Measurements from ENCODE around the gene CFAP70. TPM values are rescaled to one million over a fixed set of nuclear protein-coding genes. Genes with fewer than 3 reads are reported as not detected.
A peak's percentile ranks its signal among the peaks of the same experiment; 100 is the strongest.
"Not testable (repeated sequence)": the region's sequence is repeated elsewhere in the genome, so short reads cannot be mapped to it uniquely, and the experiment has no call there.

The CFAP70 gene
- total and polyA plus RNA-seq, 5 experiments from 2014 or later = 0.31 to 9.0 (median 0.50) TPM

DNA sequence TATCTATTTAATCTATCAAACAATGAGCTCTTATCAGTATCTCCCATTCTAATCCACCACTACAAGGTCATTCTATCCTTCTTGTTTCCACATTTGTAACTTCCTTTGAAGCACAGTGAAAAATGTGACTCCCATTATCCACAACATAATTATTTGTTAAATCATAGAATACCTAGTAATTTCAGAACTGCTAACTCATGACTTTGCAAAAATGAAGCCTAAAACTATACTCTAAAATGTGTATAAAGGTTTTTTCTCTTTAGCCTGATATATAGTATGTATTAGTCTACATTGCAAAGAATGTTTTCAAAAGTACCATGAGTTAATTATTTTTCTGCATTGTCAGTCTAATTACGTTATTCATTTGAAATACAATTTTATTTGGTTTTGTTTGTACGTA, 94.2 kb downstream of the CFAP70 start:
- Mint-ChIP-seq H3K4me3 (no peak overlapping the region), H3K4me1 (peaks cover 0 to 2% (median under 1%) of the 10 kb centered on the region in 4 donors), H3K27me3 (no peaks in the 10 kb centered on the region), H3K27ac (no peak overlapping the region), H3K9me3 (no peaks in the 10 kb centered on the region), H3K36me3 (no peaks in the 10 kb centered on the region)
- POLR2A ChIA-PET = no interaction called here
- ATAC-seq (no peak), DNase-seq (no peak)

DNA sequence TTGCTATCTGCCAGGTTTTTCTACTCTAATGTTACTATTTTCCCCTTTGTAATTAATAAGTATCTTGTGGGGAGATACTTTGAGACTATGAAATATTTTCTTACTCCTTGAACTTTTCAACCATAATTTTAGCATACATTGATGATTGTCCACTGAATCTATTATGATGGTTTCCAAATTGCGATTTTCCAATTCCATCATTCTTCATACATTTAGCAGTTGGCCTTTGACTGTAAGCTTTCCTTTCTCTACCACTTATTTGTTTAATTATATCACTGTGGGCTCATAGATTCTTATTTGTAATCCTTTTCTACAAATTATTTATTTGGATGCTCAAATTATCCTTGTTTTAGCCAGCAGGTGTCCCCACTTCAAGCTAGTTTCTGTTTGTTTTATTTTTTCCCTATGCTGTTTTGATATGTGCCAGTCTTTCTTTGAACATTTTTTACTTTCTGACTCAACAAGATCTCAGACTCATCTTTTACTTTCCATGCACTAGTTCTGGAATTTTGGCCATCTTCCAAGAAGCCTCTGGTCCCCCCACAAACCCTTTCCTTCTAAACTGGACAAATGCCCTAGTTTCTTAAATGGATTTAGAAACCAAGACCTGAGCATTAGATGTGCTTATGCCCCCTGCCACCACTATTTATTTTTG, 94.8 kb downstream of the CFAP70 start:
- Mint-ChIP-seq H3K27ac (peak overlapping the region in 1 of 10 donors; percentile 39), H3K27me3 (no peaks in the 10 kb centered on the region), H3K4me1 (peaks cover 0 to 2% (median under 1%) of the 10 kb centered on the region in 4 donors), H3K4me3 (no peak overlapping the region), H3K9me3 (peaks cover 0 to 4% (median 0%) of the 10 kb centered on the region in 9 donors), H3K36me3 (peaks cover 0 to 5% (median 3%) of the 10 kb centered on the region in 3 donors)
- DNase-seq = no peak
- POLR2A ChIA-PET = no interaction called here
- no peak for ATAC-seq

DNA sequence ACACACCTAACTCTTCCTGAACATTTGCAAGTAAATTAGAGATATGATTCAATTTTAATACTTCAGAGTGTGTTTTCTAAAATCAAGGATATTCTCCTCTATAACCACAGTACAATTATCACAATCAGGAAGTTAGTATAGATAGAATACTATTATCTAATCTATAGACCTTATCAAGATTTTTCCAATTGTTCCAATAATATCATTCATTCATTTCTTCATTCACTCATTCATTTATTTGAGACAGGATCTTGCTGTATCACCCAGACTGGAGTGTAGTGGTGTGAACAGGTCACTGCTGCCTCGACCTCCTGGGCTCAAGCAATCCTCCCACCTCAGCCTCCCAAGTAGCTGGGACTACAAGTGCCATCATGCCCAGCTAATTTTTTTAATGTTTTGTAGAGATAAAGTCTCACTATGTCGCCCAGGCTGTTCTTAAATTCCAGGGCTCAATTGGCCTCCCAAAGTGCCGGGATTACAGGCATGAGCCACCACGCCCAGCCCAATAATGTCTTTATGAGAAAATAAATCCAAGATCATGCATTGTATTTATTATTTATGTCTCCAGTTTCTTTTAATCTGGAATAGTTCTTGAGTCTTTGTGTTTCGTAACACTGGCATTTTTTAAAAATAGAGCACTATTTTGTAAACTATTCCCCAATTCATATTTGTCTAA, 95.6 kb downstream of the CFAP70 start:
- no peak overlapping the region for H3K4me3 Mint-ChIP-seq
- peaks cover 0 to 2% (median under 1%) of the 10 kb centered on the region in 4 donors for H3K4me1 Mint-ChIP-seq
- ATAC-seq (no peak), DNase-seq (no peak)
- POLR2A ChIA-PET = no interaction called here
- peaks cover 0 to 5% (median 3%) of the 10 kb centered on the region in 3 donors for H3K36me3 Mint-ChIP-seq
- no peaks in the 10 kb centered on the region for H3K27me3 Mint-ChIP-seq
- H3K27ac Mint-ChIP-seq = no peak overlapping the region
- H3K9me3 Mint-ChIP-seq = peaks cover 0 to 10% (median 0%) of the 10 kb centered on the region in 9 donors

DNA sequence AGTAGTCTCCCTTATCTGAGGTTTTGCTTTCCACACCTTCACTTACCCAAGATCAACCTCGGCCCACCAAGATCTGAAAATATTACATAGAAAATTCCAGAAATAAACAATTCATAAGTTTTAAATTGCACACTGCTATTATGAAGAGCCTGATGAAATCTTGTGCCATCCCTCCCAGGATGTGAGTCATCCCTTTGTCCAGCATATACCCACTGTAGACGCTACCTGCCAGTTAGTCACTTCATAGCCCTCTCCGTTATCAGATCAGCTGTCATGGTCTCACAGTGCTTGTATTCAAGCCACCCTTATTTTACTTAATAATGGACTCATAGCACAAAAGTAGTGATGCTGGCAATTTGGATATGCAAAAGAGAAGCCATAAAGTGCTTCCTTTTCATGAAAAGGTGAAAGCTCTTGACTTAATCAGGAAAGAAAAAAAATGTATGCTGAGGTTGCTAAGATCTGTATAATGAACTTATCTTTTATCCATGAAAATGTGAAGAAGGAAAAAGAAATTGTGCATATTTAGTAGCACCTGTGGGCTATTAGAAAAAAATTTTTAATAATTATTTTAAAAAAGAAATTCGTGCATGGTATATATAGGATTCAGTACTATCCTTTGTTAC, 96.4 kb downstream of the CFAP70 start:
- Mint-ChIP-seq H3K9me3 (peaks cover 0 to 10% (median 0%) of the 10 kb centered on the region in 9 donors), H3K27ac (no peak overlapping the region), H3K4me1 (peaks cover 0 to 2% (median under 1%) of the 10 kb centered on the region in 4 donors), H3K4me3 (no peak overlapping the region), H3K27me3 (no peaks in the 10 kb centered on the region), H3K36me3 (peaks cover 0 to 5% (median 3%) of the 10 kb centered on the region in 3 donors)
- POLR2A ChIA-PET = no interaction called here
- DNase-seq = no peak
- no peak for ATAC-seq

DNA sequence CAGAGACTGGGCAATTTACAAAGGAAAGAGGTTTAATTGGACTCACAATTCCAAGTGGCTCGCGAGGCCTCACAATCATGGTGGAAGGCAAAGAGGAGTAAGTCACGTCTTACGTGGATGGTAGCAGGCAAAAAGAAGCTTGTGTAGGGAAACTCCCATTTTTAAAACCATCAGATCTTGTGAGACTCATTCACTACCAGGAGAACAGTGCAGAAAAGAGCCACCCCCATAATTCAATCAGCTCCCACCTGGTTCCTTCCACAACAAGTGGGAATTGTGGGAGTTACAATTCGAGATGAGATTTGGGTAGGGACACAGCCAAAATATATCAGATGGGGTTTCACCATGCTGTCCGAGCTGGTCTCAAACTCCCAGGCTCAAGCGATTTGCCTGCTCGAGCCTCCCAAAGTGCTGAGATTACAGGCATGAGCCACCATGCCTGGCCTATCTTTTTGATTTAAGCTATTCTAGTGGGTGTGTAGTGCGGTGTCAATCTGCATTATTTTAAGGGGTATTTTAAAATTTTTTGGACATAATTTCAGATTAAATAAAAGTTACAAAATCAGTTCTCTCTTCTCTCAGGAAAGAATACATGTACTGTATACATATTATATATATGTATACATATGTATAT, 97.2 kb downstream of the CFAP70 start:
- Mint-ChIP-seq H3K27me3 (no peaks in the 10 kb centered on the region), H3K36me3 (peaks cover 0 to 5% (median 3%) of the 10 kb centered on the region in 3 donors), H3K9me3 (peaks cover 0 to 10% (median 0%) of the 10 kb centered on the region in 9 donors), H3K4me1 (peaks cover 0 to 2% (median under 1%) of the 10 kb centered on the region in 4 donors), H3K27ac (peak overlapping the region in 1 of 10 donors; percentile 43), H3K4me3 (no peak overlapping the region)
- POLR2A ChIA-PET = no interaction called here
- ATAC-seq = no peak
- DNase-seq = no peak

DNA sequence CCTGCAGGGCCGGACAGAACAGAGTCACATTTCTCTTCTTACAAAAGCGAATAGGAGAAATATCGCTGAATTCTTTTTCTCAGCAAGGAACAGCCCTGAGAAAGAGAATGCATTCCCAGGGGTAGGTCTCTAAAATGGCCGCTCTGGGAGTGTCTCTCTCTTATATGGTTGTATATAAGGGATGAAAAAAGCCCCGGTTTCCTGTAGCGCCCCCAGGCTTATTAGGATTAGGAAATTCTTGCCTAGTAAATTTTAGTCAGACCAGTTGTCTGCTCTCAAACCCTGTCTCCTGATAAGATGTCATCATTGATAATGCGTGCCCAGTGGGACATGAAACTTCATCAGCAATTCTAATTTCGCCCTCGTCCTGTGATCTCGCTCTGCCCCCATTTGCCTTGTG, 100.1 kb downstream of the CFAP70 start:
- H3K4me3 Mint-ChIP-seq, H3K4me1 Mint-ChIP-seq, H3K36me3 Mint-ChIP-seq, DNase-seq, ATAC-seq, H3K27ac Mint-ChIP-seq, H3K27me3 Mint-ChIP-seq: not testable (repeated sequence)
- POLR2A ChIA-PET = interaction anchor here (0.5 kb wide), 1 partner anchor 152 kb away, joined by 3 read pairs; no protein-coding TSS in a partner anchor
- H3K9me3 Mint-ChIP-seq = peaks cover 0 to 10% (median 0%) of the 10 kb centered on the region in 9 donors

DNA sequence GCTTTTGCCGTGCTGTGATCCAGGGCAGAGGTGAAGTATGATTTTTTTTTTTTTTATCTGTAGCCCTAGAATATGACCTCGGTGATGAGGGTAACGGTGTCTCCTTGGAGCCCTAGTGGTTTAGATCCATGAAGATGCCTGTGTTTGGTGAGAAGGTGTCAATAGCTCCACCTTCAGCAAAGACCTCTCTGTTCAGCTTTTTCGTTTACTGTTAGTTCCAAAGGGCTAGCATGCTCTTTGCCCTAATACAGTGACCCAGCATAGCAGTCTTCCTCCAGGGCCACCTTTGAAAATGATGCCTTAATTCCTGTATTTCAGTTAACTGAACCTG, 105.5 kb downstream of the CFAP70 start:
- peaks cover 6 to 44% (median 33%) of the 10 kb centered on the region in 4 donors for H3K4me1 Mint-ChIP-seq
- no peak for DNase-seq
- POLR2A ChIA-PET = interaction anchor here (1.3 to 1.7 kb wide), 3 partner anchors 160 to 243 kb away, joined by 4 to 5 read pairs (median 4); partner anchors contain the start of gene PPP3CB
- peak in 1 of 2 donors; percentile 19 for ATAC-seq
- no peaks in the 10 kb centered on the region for H3K27me3 Mint-ChIP-seq
- H3K9me3 Mint-ChIP-seq = peaks cover 0 to under 1% (median 0%) of the 10 kb centered on the region in 9 donors
- H3K4me3 Mint-ChIP-seq = peak overlapping the region; percentile 92 to 100 (median 98)
- peaks cover 0 to 23% (median 11%) of the 10 kb centered on the region in 3 donors for H3K36me3 Mint-ChIP-seq
- H3K27ac Mint-ChIP-seq = peak overlapping the region in 9 of 10 donors; percentile 92 to 99 (median 96)

DNA sequence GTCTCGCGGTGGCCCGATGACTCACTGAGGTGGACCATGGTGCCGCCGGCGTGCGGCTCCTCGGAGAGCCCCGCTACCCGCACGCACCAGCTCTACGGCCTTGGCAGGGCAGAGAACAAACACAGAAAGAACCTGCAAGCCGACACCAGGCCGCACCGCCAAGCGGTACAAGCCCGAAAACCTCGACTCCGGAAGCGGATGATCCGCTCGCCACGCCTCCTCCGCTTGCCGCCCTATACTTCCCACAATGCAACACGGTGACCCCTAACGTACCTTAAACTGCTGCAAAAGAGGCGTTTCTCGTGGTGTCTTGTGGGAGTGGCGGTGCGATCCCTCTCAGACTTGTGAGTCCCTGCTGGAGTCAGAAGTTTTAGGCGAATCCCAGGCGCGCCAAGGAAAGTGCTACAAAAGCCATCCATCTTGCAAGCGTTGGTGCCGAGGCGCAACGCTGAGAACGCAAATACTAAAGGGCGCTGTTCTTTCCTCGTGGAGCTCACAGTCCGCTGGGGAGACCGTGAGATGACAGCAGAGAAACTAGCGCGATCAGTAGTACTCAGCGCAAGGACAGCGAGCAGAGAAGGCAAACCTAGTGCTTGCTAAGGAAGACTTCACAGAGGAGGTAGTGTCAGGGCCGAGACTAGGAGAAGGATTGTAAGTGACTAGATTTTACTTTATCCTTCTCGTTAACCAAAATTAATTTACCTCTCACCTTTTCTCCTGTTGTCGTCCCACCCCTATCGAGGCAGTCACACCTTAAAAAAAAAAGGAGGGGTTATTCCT, 106.0 kb downstream of the CFAP70 start, which contains the start of gene MRPS16:
MRPS16 (minus strand) TSS at position 200 of the 780 bp plus-strand sequence; CDS start at position 38, 162 bp downstream.
- H3K9me3 Mint-ChIP-seq = no peaks in the 10 kb centered on the region
- peaks cover 0 to 23% (median 11%) of the 10 kb centered on the region in 3 donors for H3K36me3 Mint-ChIP-seq
- H3K4me3 Mint-ChIP-seq = peak within 1 kb of the TSS; percentile 92 to 100 (median 98)
- peak; percentile 83 to 90 for ATAC-seq
- peak; percentile 82 to 95 (median 93) for DNase-seq
- POLR2A ChIA-PET = interaction anchor here (0.8 to 1.7 kb wide), 8 partner anchors 12 to 533 kb away, joined by 3 to 5 read pairs (median 4); partner anchors contain the start of genes CFAP70 and PPP3CB
- H3K27me3 Mint-ChIP-seq = no peaks in the 10 kb centered on the region
- H3K4me1 Mint-ChIP-seq = peaks cover 6 to 50% (median 35%) of the 10 kb centered on the region in 4 donors
- peak within 1 kb of the TSS; percentile 92 to 99 (median 96) for H3K27ac Mint-ChIP-seq

DNA sequence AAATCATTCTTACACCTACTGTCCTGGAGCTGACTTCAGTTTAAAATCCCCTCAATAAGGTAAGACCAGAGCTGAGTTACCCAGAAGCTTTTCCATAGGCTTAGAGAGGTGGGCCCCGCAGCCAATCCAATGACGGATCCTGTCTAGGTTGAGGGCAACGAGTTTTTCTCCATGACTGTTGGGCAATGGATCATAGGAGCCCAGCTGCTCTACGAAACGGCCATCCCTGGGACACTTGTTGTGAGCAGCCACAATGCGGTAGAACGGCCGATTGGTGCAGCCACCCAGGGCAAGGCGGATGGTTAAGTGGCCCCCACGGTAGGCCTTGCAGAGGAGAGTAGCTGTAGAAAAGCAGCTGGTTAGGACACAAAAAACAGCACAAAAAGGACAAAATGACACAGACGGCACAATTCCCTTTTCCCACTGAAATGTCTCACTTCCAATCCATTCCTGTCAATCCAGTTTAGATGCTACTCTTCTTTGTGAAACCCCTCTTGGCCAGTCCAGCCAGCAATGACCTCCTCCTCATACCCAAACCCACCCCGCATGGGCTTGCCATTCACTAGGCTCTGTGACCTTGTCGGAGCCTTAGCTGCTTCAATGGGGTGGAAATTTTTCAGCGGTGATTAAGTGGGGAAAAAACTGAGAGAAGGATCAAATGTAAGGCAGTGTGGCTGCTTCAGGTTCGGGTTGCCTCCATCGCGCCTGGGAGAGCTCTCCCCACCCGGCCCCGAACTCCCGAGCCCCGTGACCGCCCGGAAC, 106.8 kb downstream of the CFAP70 start:
- Mint-ChIP-seq H3K27ac (peak overlapping the region; percentile 92 to 99 (median 96)), H3K9me3 (no peaks in the 10 kb centered on the region), H3K27me3 (no peaks in the 10 kb centered on the region), H3K4me3 (peak overlapping the region; percentile 92 to 100 (median 98)), H3K36me3 (peaks cover 0 to 23% (median 11%) of the 10 kb centered on the region in 3 donors), H3K4me1 (peaks cover 6 to 56% (median 38%) of the 10 kb centered on the region in 4 donors)
- no peak for DNase-seq
- POLR2A ChIA-PET = interaction anchor here (0.6 to 1.7 kb wide), 8 partner anchors 11 to 991 kb away, joined by 3 to 5 read pairs (median 4); partner anchors contain the start of genes CFAP70 and PPP3CB
- peak in 1 of 2 donors; percentile 49 for ATAC-seq

DNA sequence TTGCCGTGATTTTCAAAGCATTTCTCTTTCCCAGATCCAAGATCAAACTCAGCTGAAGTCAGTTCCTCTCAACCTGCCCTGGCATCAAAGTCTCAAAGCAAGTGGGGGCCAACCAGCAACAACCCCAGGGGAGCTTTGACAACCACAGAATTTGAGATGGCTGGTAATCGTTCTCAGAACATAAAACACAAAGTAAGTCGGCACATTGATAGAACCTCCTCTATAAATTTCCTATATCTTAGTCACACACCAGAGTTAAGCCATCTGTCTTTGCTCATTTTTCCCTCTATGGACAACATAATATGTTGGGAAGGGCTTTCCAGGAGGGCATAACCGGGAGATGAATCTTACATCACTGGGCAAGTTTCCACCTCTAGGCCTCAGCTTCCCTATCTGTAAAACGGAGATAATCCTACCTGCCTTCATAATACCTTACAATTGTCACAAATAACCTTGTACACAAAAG, 110.4 kb downstream of the CFAP70 start:
- Mint-ChIP-seq H3K4me1 (peaks cover 12 to 82% (median 60%) of the 10 kb centered on the region in 4 donors), H3K36me3 (peaks cover 0 to 51% (median 15%) of the 10 kb centered on the region in 3 donors), H3K27ac (peak overlapping the region in 9 of 10 donors; percentile 94 to 98 (median 97)), H3K4me3 (peak overlapping the region in 9 of 10 donors; percentile 50 to 98 (median 95)), H3K27me3 (no peaks in the 10 kb centered on the region), H3K9me3 (no peaks in the 10 kb centered on the region)
- POLR2A ChIA-PET = interaction anchor here (1.0 to 2.5 kb wide), 4 partner anchors 110 to 377 kb away, joined by 3 to 11 read pairs (median 10); partner anchors contain the start of genes ANXA7, CFAP70 and PPP3CB
- no peak for ATAC-seq
- no peak for DNase-seq

Data from naive thymus-derived CD8-positive, alpha-beta T cell (primary cell).